ENCODE measurements around the gene STARD4. TPM values are rescaled to one million over a fixed set of nuclear protein-coding genes. Genes with fewer than 3 reads are reported as not detected.

STARD4 gene
- total RNA-seq, 1 donor from 2014 or later, result 65.8 TPM

DNA sequence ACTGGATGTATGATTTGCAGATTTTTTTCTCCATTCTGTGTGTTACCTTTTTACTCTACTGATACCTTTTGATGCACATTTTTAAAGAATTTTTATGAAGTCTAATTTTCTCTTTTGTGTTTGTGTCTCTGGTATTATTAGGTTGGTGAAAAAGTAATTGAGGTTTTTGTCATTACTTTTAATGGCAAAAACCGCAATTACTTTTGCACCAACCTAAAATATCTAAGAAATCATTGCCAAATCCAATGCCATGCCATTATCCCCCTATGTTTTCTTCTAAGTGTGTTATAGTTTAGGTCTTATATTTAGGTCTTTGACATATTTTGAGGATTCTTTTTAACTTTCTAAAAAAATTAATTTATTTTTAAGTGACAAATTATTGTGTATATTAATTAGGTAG, 43.4 kb upstream of the STARD4 start:
- peaks cover 12% of the 10 kb centered on the region for H3K36me3 Mint-ChIP-seq
- TF ChIP-seq, protein P1, sequence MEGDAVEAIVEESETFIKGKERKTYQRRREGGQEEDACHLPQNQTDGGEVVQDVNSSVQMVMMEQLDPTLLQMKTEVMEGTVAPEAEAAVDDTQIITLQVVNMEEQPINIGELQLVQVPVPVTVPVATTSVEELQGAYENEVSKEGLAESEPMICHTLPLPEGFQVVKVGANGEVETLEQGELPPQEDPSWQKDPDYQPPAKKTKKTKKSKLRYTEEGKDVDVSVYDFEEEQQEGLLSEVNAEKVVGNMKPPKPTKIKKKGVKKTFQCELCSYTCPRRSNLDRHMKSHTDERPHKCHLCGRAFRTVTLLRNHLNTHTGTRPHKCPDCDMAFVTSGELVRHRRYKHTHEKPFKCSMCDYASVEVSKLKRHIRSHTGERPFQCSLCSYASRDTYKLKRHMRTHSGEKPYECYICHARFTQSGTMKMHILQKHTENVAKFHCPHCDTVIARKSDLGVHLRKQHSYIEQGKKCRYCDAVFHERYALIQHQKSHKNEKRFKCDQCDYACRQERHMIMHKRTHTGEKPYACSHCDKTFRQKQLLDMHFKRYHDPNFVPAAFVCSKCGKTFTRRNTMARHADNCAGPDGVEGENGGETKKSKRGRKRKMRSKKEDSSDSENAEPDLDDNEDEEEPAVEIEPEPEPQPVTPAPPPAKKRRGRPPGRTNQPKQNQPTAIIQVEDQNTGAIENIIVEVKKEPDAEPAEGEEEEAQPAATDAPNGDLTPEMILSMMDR (IDR thresholded peaks at IDR 0.05; ENCODE audit: unreplicated experiment), result no peak
- DNase-seq (ENCODE audit: low spot score in 2 of 2, unreplicated experiment in 2 of 2), result no peak
- no peaks in the 10 kb centered on the region for H3K27me3 Mint-ChIP-seq (ENCODE audit: low read depth)
- H3K27ac Mint-ChIP-seq, result no peak overlapping the region
- H3K9me3 Mint-ChIP-seq, result peaks cover 58% of the 10 kb centered on the region
- peaks cover 18% of the 10 kb centered on the region for H3K4me1 Mint-ChIP-seq
- H3K4me3 Mint-ChIP-seq, result no peak overlapping the region

DNA sequence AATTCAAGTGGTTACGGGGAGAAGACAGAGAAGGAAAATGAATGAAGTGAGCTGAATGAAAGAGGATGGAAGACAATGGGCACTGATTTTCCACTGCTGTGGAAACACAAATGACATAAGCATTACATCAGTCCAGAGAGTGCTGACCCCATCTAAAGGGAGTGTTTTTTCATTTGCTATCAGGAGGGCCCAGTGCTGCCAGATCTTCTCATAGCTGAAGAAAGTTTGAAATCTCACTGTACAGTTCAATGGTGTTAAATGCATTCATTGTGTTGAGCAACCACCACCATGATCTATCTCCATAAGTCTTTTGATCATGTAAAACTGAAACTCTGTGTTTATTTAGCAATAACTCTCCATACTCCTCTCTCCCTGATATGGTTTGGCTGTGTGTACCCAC, 41.5 kb upstream of the STARD4 start:
- peaks cover 29% of the 10 kb centered on the region for H3K4me1 Mint-ChIP-seq
- no peak overlapping the region for H3K4me3 Mint-ChIP-seq
- DNase-seq (ENCODE audit: low spot score in 2 of 2, unreplicated experiment in 2 of 2), result no peak
- no peak overlapping the region for H3K27ac Mint-ChIP-seq
- H3K36me3 Mint-ChIP-seq, result peaks cover 1% of the 10 kb centered on the region
- TF ChIP-seq, protein P1 (IDR thresholded peaks at IDR 0.05; ENCODE audit: unreplicated experiment), result no peak
- peaks cover 43% of the 10 kb centered on the region for H3K9me3 Mint-ChIP-seq
- H3K27me3 Mint-ChIP-seq (ENCODE audit: low read depth), result no peaks in the 10 kb centered on the region

DNA sequence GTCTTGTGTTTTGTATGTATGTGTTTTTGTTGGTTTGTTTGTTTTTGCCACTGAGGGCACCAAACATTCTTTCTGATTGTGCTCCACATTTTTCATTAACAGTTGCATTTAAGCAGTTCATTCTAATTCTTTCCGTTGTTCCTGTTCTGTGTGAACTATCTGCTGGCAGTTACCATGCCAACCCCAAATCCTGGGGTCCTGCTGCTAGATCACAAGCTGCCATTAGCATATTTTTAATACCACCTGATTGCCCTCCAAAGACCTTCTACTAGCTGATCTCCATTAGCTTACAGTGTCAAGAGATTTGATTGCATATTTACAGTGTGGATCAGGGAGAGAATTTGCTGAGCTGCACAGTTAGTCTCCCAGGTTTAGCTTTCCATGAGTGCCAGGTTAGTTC, 40.6 kb upstream of the STARD4 start:
- TF ChIP-seq, protein P1 (IDR thresholded peaks at IDR 0.05; ENCODE audit: unreplicated experiment), result no peak
- peaks cover 31% of the 10 kb centered on the region for H3K4me1 Mint-ChIP-seq
- no peak for DNase-seq (ENCODE audit: low spot score in 2 of 2, unreplicated experiment in 2 of 2)
- H3K27me3 Mint-ChIP-seq (ENCODE audit: low read depth), result no peaks in the 10 kb centered on the region
- no peak overlapping the region for H3K4me3 Mint-ChIP-seq
- H3K9me3 Mint-ChIP-seq, result peaks cover 33% of the 10 kb centered on the region
- no peak overlapping the region for H3K27ac Mint-ChIP-seq
- peaks cover 1% of the 10 kb centered on the region for H3K36me3 Mint-ChIP-seq

DNA sequence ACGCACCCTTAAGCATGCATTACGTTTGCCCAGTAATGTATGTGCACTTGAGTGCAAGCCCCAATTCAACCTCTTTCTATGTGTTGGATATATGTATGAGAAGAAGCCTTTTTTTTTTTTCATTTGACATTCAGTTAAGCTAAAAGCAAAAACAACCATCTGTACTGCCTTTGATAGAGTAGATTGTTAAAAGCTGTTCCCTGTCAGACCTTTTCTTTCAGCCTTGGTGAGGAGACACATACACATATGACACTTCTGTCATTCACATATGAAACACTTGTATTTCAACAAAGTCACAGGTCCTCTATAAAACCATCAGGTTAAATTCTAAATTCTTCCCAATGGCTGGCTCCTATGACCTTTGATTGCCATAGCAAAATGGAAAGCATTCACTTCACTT, 40.2 kb upstream of the STARD4 start:
- Mint-ChIP-seq H3K36me3 (peaks cover 1% of the 10 kb centered on the region), H3K4me1 (peaks cover 31% of the 10 kb centered on the region), H3K27me3 (ENCODE audit: low read depth) (no peaks in the 10 kb centered on the region), H3K4me3 (no peak overlapping the region), H3K27ac (no peak overlapping the region), H3K9me3 (peaks cover 29% of the 10 kb centered on the region)
- TF ChIP-seq, protein P1 (IDR thresholded peaks at IDR 0.05; ENCODE audit: unreplicated experiment), result no peak
- no peak for DNase-seq (ENCODE audit: low spot score in 2 of 2, unreplicated experiment in 2 of 2)

DNA sequence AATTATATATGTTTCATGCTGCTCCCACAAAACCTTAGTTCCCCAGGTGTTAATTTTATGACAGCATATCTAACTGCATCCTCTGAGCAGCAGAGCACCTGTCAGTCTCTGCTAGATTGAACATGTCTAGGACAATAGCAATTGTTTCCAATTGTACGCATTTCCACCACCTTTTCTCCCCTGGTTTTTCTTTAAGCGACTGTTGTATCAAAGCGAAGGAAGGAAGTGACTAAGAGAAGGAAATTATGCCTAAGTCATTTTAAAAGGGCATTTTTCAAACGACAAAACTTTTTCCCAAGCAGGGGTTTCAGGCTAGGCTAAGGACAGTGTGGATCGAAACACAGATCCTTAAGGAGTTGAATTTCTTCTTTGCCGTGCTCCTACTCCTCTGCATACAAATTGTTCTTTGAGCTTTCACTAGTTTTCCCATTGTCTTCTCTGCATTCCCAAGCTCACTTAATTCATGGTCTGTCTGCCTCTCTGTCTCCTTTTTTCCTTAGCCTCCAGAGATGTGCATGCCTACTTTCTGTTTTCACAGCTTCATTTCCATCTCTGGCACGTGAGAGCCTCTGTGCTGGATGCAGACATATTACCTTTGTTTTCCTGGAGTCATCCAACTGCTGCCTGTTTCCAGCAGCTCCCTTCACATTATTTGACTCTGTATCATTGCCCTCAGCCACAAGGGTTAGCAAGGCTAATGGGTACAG, 39.4 kb upstream of the STARD4 start:
- no peak for DNase-seq (ENCODE audit: low spot score in 2 of 2, unreplicated experiment in 2 of 2)
- peaks cover 23% of the 10 kb centered on the region for H3K9me3 Mint-ChIP-seq
- peaks cover 1% of the 10 kb centered on the region for H3K36me3 Mint-ChIP-seq
- H3K27me3 Mint-ChIP-seq (ENCODE audit: low read depth), result no peaks in the 10 kb centered on the region
- peak overlapping the region; percentile 79 for H3K27ac Mint-ChIP-seq
- TF ChIP-seq, protein P1 (IDR thresholded peaks at IDR 0.05; ENCODE audit: unreplicated experiment), result no peak
- H3K4me1 Mint-ChIP-seq, result peaks cover 31% of the 10 kb centered on the region
- no peak overlapping the region for H3K4me3 Mint-ChIP-seq

Data from mesothelial cell of epicardium (in vitro differentiated cells).